Measurements from ENCODE around the gene ANKRD66. TPM values are rescaled to one million over a fixed set of nuclear protein-coding genes. Genes with fewer than 3 reads are reported as not detected.

ANKRD66 gene
- total and polyA plus RNA-seq, 3 donors from 2014 or later: 0.83 TPM; not detected in 2

DNA sequence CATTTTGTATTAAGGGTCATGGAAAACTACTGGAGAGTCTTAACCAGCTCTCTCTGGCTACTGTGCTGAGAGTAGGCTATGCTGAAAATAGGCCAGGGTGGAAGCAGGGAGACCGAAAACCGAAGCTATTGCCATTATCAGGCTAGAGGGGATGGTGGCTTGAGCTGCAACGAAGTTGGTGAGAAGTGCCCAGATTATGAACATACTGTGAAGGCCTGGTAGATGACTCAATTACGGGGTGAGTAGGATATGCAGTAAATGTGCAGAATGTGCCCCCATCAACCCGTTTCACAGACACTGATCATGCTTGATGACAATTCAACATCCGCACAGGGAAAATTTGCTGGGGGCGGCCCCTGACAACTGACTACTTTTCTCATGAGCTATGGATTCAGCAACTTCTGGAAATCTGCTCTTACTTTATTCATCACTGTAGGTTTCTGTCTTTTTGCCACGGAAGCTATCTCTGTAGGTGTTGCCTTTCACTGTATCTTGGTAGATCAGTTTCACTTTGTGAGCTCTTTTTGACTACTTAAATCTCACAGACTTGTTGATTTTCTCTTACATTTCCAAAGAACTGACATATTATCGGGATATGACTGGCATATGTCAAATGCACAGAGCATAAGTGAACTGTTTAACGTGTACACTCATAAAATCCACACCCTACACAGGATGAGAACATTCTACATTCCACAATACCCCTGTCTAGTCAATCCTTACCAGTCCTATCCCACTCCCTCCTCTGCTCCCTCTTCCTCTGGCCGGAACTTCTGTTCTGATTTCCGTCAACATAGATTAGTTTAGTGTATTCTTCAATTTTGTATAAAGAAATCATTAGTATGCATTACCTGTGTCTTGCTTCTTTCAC lies 31.0 kb downstream of the ANKRD66 start:
- no peak for DNase-seq
- intact Hi-C loops (cut with DNase I; ENCODE audit: low total_unique reads): no loop called here
- TF ChIP-seq POLR2A (IDR thresholded peaks at IDR 0.05): no peak
- TF ChIP-seq, protein P1, sequence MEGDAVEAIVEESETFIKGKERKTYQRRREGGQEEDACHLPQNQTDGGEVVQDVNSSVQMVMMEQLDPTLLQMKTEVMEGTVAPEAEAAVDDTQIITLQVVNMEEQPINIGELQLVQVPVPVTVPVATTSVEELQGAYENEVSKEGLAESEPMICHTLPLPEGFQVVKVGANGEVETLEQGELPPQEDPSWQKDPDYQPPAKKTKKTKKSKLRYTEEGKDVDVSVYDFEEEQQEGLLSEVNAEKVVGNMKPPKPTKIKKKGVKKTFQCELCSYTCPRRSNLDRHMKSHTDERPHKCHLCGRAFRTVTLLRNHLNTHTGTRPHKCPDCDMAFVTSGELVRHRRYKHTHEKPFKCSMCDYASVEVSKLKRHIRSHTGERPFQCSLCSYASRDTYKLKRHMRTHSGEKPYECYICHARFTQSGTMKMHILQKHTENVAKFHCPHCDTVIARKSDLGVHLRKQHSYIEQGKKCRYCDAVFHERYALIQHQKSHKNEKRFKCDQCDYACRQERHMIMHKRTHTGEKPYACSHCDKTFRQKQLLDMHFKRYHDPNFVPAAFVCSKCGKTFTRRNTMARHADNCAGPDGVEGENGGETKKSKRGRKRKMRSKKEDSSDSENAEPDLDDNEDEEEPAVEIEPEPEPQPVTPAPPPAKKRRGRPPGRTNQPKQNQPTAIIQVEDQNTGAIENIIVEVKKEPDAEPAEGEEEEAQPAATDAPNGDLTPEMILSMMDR (IDR thresholded peaks at IDR 0.05): no peak
- Histone ChIP-seq H3K4me1 (peaks cover 6% of the 10 kb centered on the region), H3K4me3 (no peak overlapping the region), H3K27ac (no peak overlapping the region), H3K36me3 (ENCODE audit: low read depth, missing control alignments) (no peaks in the 10 kb centered on the region), H3K27me3 (no peaks in the 10 kb centered on the region), H3K9me3 (no peaks in the 10 kb centered on the region)
- WGBS, 2 donors: 80 to 90% methylated on average over 12 of the region's 12 CpGs

DNA sequence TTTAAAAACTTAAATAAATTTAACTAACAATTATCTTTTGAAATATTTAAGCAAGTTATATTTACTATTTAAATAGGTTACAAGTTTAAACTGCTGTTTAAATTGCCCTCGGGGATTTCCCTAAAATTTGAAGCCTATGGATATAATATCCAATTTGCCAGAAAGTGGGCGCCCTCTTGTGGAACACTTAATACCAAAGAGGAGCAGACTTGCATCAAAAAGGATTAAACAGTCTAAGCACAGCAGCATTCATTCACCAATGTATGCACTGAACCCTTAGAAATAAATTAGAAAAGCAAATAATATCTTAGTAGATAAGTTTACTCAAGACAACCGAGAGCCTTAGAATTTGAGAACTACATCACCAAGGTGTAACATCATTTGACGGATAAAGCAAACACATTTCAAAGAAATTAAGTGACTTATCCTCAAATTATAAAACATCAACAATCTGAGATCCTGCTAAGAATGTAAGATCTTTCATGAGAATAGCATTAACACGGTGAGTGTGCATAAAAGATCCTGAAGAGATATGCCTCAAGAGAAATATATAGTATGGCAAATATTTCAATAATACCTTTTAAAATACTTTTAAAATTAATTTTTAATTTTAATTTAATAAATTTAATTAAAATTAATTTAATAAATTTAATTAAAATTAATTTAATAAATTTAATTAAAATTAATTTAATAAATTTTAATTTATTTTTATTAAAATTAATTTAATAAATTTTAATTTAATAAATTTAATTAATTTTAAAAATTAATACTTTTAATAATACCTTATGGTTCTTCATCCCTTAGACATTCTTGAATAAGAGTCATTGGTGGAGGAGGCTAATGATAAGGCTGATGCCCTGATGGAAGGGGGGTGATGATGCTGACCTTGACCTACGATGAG lies 35.0 kb downstream of the ANKRD66 start:
- Histone ChIP-seq H3K9me3 (no peaks in the 10 kb centered on the region), H3K27me3 (no peaks in the 10 kb centered on the region), H3K4me1 (no peaks in the 10 kb centered on the region), H3K36me3 (ENCODE audit: low read depth, missing control alignments) (no peaks in the 10 kb centered on the region), H3K4me3 (no peak overlapping the region), H3K27ac (no peak overlapping the region)
- peak; percentile 84 for DNase-seq
- intact Hi-C loops (cut with DNase I; ENCODE audit: low total_unique reads): no loop called here
- TF ChIP-seq, protein P1 (IDR thresholded peaks at IDR 0.05): peak; percentile 50 to 63 (median 61)
- TF ChIP-seq POLR2A (IDR thresholded peaks at IDR 0.05): no peak
- WGBS, 2 donors: 43 to 48% methylated on average over 6 of the region's 6 CpGs

DNA sequence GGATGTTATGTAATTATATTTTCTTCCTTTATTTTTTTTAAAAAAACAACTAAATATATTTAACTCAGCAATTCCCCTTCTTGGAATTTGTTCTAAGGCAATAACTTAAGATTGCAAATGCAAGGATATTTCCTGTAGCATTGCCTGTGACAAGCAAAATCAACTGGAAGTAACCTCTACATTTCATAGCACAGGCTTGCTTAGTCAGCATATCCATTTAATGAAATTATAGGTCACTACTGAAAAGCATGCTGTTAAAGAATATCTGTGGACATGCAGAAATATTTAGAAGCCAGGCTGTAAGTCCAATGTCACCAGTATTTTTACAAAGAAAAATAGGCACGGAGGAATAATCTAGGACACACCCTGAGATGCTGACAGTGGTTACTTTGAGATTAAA lies 37.8 kb downstream of the ANKRD66 start:
- Histone ChIP-seq H3K9me3 (no peaks in the 10 kb centered on the region), H3K27me3 (no peaks in the 10 kb centered on the region), H3K27ac (no peak overlapping the region), H3K4me3 (no peak overlapping the region), H3K4me1 (no peaks in the 10 kb centered on the region), H3K36me3 (ENCODE audit: low read depth, missing control alignments) (no peaks in the 10 kb centered on the region)
- no peak for DNase-seq
- TF ChIP-seq, protein P1 (IDR thresholded peaks at IDR 0.05): no peak
- TF ChIP-seq POLR2A (IDR thresholded peaks at IDR 0.05): no peak
- WGBS, 2 donors: 89 to 91% methylated on average over 1 of the region's 1 CpG
- intact Hi-C loops (cut with DNase I; ENCODE audit: low total_unique reads): no loop called here

DNA sequence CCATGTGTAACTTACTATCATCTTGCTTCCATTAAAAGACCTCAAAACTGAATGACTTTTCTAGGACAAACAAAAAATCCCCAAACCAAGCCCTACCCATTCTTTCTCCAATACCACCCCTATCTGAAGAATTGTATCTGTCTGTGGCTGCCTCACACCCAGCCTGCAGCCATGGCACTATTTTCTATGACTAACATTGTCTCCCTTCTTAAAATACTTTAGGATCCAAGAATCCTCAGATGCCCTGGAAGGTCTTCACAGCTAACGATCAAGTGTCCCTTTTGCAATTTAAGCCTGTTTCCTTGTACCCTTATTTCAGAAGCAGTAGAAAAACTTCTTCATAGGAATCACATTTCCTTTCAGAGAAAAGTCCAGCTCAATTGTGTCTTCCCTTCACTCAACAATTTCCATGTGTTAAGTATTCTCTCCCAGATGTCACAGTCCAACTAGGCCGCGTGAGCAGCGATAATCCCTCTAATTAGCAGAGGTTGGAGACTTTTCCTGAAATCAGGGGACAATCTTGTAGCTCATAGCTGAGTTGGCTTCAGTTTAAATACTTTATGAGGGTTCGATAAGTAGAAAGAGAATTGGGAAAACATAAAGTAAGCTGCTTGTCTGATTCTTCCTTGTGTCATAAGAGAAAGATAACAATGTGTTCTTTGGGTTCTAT lies 41.3 kb downstream of the ANKRD66 start:
- no peaks in the 10 kb centered on the region for H3K4me1 ChIP-seq
- H3K27ac ChIP-seq: no peak overlapping the region
- no peaks in the 10 kb centered on the region for H3K27me3 ChIP-seq
- WGBS, 2 donors: 91 to 93% methylated on average over 5 of the region's 5 CpGs
- no peaks in the 10 kb centered on the region for H3K9me3 ChIP-seq
- TF ChIP-seq, protein P1 (IDR thresholded peaks at IDR 0.05): no peak
- no peak for TF ChIP-seq POLR2A (IDR thresholded peaks at IDR 0.05)
- no peak overlapping the region for H3K4me3 ChIP-seq
- H3K36me3 ChIP-seq (ENCODE audit: low read depth, missing control alignments): no peaks in the 10 kb centered on the region
- intact Hi-C loops (cut with DNase I; ENCODE audit: low total_unique reads): no loop called here
- DNase-seq: no peak

All from testis (tissue), 3 donors.